ENCODE measurements around the gene RGS1.

Gene RGS1

DNA sequence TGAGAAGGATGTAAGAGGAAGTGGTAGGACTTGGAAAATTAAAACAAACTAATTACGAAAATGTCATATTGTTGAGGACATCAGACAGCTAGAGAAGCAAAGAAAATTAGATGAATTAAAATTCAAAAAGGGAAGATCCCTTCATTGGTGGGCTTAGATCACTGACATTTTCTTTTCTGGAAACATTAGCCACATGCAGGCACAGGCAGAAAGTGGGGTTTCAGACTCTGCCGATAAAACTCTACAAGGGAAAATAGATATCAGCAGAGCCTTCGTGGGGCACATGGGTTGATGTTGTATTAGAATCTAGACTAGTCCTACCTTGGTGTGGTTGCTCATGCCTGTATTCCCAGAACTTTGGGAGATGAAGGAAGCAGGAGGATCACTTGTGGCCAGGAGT lies 12.4 kb upstream of the RGS1 start:
- Histone ChIP-seq H3K4me3 (ENCODE audit: low read depth, low read length) (no peak overlapping the region), H3K4me1 (ENCODE audit: control insufficient read depth, insufficient read depth, low read length) (no peaks in the 10 kb centered on the region), H3K9me3 (ENCODE audit: control insufficient read depth, insufficient read depth, low read depth, low read length) (no peaks in the 10 kb centered on the region), H3K36me3 (ENCODE audit: control insufficient read depth in 2 of 2, insufficient read depth in 1 of 2, low read length in 2 of 2) (no peaks in the 10 kb centered on the region), H3K27ac (ENCODE audit: extremely low read depth, low read depth, low read length) (no peak overlapping the region)
- TF ChIP-seq, protein P1, sequence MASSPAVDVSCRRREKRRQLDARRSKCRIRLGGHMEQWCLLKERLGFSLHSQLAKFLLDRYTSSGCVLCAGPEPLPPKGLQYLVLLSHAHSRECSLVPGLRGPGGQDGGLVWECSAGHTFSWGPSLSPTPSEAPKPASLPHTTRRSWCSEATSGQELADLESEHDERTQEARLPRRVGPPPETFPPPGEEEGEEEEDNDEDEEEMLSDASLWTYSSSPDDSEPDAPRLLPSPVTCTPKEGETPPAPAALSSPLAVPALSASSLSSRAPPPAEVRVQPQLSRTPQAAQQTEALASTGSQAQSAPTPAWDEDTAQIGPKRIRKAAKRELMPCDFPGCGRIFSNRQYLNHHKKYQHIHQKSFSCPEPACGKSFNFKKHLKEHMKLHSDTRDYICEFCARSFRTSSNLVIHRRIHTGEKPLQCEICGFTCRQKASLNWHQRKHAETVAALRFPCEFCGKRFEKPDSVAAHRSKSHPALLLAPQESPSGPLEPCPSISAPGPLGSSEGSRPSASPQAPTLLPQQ (tag by site-specific recombination; IDR thresholded peaks at IDR 0.05) = no peak
- TF ChIP-seq SCRT2 (tag by site-specific recombination; IDR thresholded peaks at IDR 0.05) (no peak), ZNF610 (tag by site-specific recombination; IDR thresholded peaks at IDR 0.05; ENCODE audit: borderline replicate concordance) (no peak), KLF1 (tag by site-specific recombination; IDR thresholded peaks at IDR 0.05) (no peak), YY2 (tag by site-specific recombination; IDR thresholded peaks at IDR 0.05) (no peak)
- TF ChIP-seq, protein P2, sequence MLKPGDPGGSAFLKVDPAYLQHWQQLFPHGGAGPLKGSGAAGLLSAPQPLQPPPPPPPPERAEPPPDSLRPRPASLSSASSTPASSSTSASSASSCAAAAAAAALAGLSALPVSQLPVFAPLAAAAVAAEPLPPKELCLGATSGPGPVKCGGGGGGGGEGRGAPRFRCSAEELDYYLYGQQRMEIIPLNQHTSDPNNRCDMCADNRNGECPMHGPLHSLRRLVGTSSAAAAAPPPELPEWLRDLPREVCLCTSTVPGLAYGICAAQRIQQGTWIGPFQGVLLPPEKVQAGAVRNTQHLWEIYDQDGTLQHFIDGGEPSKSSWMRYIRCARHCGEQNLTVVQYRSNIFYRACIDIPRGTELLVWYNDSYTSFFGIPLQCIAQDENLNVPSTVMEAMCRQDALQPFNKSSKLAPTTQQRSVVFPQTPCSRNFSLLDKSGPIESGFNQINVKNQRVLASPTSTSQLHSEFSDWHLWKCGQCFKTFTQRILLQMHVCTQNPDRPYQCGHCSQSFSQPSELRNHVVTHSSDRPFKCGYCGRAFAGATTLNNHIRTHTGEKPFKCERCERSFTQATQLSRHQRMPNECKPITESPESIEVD (tag by site-specific recombination; IDR thresholded peaks at IDR 0.05) = no peak
- CTCF ChIA-PET = no interaction called here
- POLR2A ChIA-PET = no interaction called here

DNA sequence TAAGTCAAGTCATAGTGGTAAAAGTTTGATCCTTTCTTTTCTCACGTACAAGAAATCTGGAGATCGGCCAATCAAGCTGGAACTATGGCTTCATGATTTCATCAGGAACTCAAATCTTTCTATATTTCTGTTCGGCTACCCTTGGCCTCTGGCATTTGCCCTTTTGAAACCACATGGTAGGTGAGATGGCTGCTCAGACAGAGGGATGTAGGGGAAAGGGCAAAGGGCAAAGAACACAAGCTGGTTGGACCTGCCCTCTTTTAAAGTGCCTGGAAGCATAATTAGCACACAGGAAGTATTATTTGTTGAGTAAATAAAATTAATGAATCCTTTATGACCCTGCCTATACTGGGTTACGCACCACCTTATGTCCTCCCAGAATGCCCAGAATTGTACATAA lies 11.5 kb upstream of the RGS1 start:
- Histone ChIP-seq H3K4me3 (ENCODE audit: low read depth, low read length) (no peak overlapping the region), H3K36me3 (ENCODE audit: control insufficient read depth in 2 of 2, insufficient read depth in 1 of 2, low read length in 2 of 2) (no peaks in the 10 kb centered on the region), H3K4me1 (ENCODE audit: control insufficient read depth, insufficient read depth, low read length) (no peaks in the 10 kb centered on the region), H3K9me3 (ENCODE audit: control insufficient read depth, insufficient read depth, low read depth, low read length) (no peaks in the 10 kb centered on the region), H3K27ac (ENCODE audit: extremely low read depth, low read depth, low read length) (no peak overlapping the region)
- TF ChIP-seq ZNF404 (tag by site-specific recombination; IDR thresholded peaks at IDR 0.05) = no peak
- TF ChIP-seq, protein P3, sequence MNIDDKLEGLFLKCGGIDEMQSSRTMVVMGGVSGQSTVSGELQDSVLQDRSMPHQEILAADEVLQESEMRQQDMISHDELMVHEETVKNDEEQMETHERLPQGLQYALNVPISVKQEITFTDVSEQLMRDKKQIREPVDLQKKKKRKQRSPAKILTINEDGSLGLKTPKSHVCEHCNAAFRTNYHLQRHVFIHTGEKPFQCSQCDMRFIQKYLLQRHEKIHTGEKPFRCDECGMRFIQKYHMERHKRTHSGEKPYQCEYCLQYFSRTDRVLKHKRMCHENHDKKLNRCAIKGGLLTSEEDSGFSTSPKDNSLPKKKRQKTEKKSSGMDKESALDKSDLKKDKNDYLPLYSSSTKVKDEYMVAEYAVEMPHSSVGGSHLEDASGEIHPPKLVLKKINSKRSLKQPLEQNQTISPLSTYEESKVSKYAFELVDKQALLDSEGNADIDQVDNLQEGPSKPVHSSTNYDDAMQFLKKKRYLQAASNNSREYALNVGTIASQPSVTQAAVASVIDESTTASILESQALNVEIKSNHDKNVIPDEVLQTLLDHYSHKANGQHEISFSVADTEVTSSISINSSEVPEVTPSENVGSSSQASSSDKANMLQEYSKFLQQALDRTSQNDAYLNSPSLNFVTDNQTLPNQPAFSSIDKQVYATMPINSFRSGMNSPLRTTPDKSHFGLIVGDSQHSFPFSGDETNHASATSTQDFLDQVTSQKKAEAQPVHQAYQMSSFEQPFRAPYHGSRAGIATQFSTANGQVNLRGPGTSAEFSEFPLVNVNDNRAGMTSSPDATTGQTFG (tag by site-specific recombination; IDR thresholded peaks at IDR 0.05; ENCODE audit: borderline replicate concordance) = no peak
- no peak for TF ChIP-seq ZNF37A (tag by site-specific recombination; IDR thresholded peaks at IDR 0.05)
- ChIA-PET POLR2A (no interaction called here), CTCF (no interaction called here)

DNA sequence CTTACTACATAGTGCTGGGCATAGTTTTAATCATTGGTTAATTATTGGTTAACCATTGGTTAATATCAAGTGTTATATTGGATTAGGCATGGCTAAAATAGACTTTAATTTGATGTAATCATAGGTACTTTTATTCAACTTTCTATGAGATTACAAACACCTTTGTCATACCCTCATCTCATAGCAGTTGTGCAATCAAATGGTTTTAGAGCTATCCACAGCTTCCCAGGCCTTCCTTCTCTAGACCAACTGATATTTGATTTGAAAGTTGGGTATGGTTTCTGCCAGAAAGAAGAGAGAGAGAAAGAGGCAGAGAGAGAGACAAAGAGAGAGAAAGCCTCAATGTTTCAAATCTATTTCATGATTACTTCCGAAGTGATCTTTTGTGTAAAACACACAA lies 9.6 kb upstream of the RGS1 start:
- POLR2A ChIA-PET = no interaction called here
- CTCF ChIA-PET = no interaction called here
- TF ChIP-seq ZFP69B (tag by site-specific recombination; IDR thresholded peaks at IDR 0.05) (no peak), ZNF560 (tag by site-specific recombination; IDR thresholded peaks at IDR 0.05; ENCODE audit: borderline replicate concordance) (no peak), ZNF202 (tag by site-specific recombination; IDR thresholded peaks at IDR 0.05; ENCODE audit: borderline replicate concordance) (no peak), SCRT1 (tag by site-specific recombination; IDR thresholded peaks at IDR 0.05; ENCODE audit: borderline replicate concordance) (no peak), YY2 (tag by site-specific recombination; IDR thresholded peaks at IDR 0.05) (no peak), ZNF561 (tag by site-specific recombination; IDR thresholded peaks at IDR 0.05; ENCODE audit: borderline replicate concordance) (no peak)
- TF ChIP-seq, protein P4, sequence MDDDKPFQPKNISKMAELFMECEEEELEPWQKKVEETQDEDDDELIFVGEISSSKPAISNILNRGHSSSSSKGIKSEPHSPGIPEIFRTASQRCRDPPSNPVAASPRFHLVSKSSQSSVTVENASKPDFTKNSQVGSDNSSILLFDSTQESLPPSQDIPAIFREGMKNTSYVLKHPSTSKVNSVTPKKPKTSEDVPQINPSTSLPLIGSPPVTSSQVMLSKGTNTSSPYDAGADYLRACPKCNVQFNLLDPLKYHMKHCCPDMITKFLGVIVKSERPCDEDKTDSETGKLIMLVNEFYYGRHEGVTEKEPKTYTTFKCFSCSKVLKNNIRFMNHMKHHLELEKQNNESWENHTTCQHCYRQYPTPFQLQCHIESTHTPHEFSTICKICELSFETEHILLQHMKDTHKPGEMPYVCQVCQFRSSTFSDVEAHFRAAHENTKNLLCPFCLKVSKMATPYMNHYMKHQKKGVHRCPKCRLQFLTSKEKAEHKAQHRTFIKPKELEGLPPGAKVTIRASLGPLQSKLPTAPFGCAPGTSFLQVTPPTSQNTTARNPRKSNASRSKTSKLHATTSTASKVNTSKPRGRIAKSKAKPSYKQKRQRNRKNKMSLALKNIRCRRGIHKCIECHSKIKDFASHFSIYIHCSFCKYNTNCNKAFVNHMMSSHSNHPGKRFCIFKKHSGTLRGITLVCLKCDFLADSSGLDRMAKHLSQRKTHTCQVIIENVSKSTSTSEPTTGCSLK (tag by site-specific recombination; IDR thresholded peaks at IDR 0.05) = no peak
- TF ChIP-seq, protein P5, sequence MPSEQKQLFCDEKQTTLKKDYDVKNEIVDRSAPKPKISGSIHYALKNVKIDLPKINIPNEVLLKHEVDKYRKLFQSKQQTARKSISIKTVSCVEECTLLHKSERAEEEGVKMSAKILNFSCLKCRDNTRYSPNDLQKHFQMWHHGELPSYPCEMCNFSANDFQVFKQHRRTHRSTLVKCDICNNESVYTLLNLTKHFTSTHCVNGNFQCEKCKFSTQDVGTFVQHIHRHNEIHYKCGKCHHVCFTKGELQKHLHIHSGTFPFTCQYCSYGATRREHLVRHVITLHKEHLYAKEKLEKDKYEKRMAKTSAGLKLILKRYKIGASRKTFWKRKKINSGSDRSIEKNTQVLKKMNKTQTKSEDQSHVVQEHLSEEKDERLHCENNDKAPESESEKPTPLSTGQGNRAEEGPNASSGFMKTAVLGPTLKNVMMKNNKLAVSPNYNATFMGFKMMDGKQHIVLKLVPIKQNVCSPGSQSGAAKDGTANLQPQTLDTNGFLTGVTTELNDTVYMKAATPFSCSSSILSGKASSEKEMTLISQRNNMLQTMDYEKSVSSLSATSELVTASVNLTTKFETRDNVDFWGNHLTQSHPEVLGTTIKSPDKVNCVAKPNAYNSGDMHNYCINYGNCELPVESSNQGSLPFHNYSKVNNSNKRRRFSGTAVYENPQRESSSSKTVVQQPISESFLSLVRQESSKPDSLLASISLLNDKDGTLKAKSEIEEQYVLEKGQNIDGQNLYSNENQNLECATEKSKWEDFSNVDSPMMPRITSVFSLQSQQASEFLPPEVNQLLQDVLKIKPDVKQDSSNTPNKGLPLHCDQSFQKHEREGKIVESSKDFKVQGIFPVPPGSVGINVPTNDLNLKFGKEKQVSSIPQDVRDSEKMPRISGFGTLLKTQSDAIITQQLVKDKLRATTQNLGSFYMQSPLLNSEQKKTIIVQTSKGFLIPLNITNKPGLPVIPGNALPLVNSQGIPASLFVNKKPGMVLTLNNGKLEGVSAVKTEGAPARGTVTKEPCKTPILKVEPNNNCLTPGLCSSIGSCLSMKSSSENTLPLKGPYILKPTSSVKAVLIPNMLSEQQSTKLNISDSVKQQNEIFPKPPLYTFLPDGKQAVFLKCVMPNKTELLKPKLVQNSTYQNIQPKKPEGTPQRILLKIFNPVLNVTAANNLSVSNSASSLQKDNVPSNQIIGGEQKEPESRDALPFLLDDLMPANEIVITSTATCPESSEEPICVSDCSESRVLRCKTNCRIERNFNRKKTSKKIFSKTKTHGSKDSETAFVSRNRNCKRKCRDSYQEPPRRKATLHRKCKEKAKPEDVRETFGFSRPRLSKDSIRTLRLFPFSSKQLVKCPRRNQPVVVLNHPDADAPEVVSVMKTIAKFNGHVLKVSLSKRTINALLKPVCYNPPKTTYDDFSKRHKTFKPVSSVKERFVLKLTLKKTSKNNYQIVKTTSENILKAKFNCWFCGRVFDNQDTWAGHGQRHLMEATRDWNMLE (tag by site-specific recombination; conservative IDR thresholded peaks at IDR 0.05; ENCODE audit: low read depth) = no peak
- TF ChIP-seq, protein P6, sequence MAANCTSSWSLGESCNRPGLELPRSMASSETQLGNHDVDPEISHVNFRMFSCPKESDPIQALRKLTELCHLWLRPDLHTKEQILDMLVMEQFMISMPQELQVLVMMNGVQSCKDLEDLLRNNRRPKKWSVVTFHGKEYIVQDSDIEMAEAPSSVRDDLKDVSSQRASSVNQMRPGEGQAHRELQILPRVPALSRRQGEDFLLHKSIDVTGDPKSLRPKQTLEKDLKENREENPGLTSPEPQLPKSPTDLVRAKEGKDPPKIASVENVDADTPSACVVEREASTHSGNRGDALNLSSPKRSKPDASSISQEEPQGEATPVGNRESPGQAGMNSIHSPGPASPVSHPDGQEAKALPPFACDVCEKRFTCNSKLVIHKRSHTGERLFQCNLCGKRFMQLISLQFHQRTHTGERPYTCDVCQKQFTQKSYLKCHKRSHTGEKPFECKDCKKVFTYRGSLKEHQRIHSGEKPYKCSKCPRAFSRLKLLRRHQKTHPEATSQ (tag by site-specific recombination; IDR thresholded peaks at IDR 0.05) = no peak

More for the DNA sequence above, 9.6 kb upstream of the RGS1 start:
- no peaks in the 10 kb centered on the region for H3K36me3 ChIP-seq (ENCODE audit: control insufficient read depth in 2 of 2, insufficient read depth in 1 of 2, low read length in 2 of 2)
- no peaks in the 10 kb centered on the region for H3K4me1 ChIP-seq (ENCODE audit: control insufficient read depth, insufficient read depth, low read length)
- H3K4me3 ChIP-seq (ENCODE audit: low read depth, low read length) = no peak overlapping the region
- H3K27ac ChIP-seq (ENCODE audit: extremely low read depth, low read depth, low read length) = no peak overlapping the region
- H3K9me3 ChIP-seq (ENCODE audit: control insufficient read depth, insufficient read depth, low read depth, low read length) = no peaks in the 10 kb centered on the region

All from HEK293 (cell line).